Stimulated activated naive CD8-positive, alpha-beta T cell treated with anti-CD3 and anti-CD28 coated beads, Interleukin-15, Interleukin-2, amounts not matched to agents 100 ng/mL and 50 ng/mL, for 24 hours (primary cell): ENCODE results near the gene PTGDR.
A peak's percentile ranks its signal among the peaks of the same experiment; 100 is the strongest.

Experiments used
- H3K27ac Mint-ChIP-seq: one replicate; pipeline ENCODE4 v1.8.0; 2021; ENCODE audit warnings: mild to moderate bottlenecking, mixed read lengths
- H3K27me3 Mint-ChIP-seq: one replicate; pipeline ENCODE4 v1.8.0; 2021; ENCODE audit warnings: mixed read lengths
- H3K36me3 Mint-ChIP-seq: one replicate; pipeline ENCODE4 v1.8.0; 2021; ENCODE audit warnings: low read depth, mixed read lengths
- H3K4me1 Mint-ChIP-seq: one replicate; pipeline ENCODE4 v1.8.0; 2021; ENCODE audit warnings: low read depth, mixed read lengths
- H3K4me3 Mint-ChIP-seq: one replicate; pipeline ENCODE4 v1.8.0; 2021; ENCODE audit warnings: mild to moderate bottlenecking, mixed read lengths
- H3K9me3 Mint-ChIP-seq: one replicate; pipeline ENCODE4 v1.8.0; 2021; ENCODE audit warnings: mixed read lengths

Gene PTGDR

GRCh38 chr14:52248057-52248456 is 19.4 kb upstream of the PTGDR start:
- Mint-ChIP-seq H3K9me3 (peaks cover 7% of the 10 kb centered on the region), H3K27me3 (no peaks in the 10 kb centered on the region), H3K4me1 (peaks cover 26% of the 10 kb centered on the region), H3K36me3 (no peaks in the 10 kb centered on the region), H3K27ac (no peak overlapping the region), H3K4me3 (no peak overlapping the region)

GRCh38 chr14:52251724-52252123 is 15.8 kb upstream of the PTGDR start:
- Mint-ChIP-seq H3K36me3 (no peaks in the 10 kb centered on the region), H3K4me1 (peaks cover 20% of the 10 kb centered on the region), H3K9me3 (peaks cover 11% of the 10 kb centered on the region), H3K27me3 (no peaks in the 10 kb centered on the region), H3K27ac (no peak overlapping the region), H3K4me3 (no peak overlapping the region)

- Mint-ChIP-seq H3K36me3 (no peaks in the 10 kb centered on the region), H3K27ac (no peak overlapping the region), H3K4me1 (peaks cover 4% of the 10 kb centered on the region), H3K27me3 (no peaks in the 10 kb centered on the region), H3K4me3 (no peak overlapping the region), H3K9me3 (peaks cover 4% of the 10 kb centered on the region)
These were observed 14.0 kb upstream of the PTGDR start for GRCh38 chr14:52253503-52253902.

- Mint-ChIP-seq H3K27me3 (no peaks in the 10 kb centered on the region), H3K27ac (no peak overlapping the region), H3K9me3 (peaks cover 4% of the 10 kb centered on the region), H3K4me1 (peaks cover 6% of the 10 kb centered on the region), H3K4me3 (no peak overlapping the region), H3K36me3 (no peaks in the 10 kb centered on the region)
These were observed 13.4 kb upstream of the PTGDR start for GRCh38 chr14:52254086-52254485.

- Mint-ChIP-seq H3K36me3 (no peaks in the 10 kb centered on the region), H3K27ac (no peak overlapping the region)
These were observed 8.7 kb upstream of the PTGDR start for GRCh38 chr14:52258783-52259182.

GRCh38 chr14:52259434-52259833 is 8.1 kb upstream of the PTGDR start:
- H3K9me3 Mint-ChIP-seq: peaks cover 4% of the 10 kb centered on the region
- H3K36me3 Mint-ChIP-seq: no peaks in the 10 kb centered on the region
- no peak overlapping the region for H3K27ac Mint-ChIP-seq
- H3K4me1 Mint-ChIP-seq: peaks cover 18% of the 10 kb centered on the region
- H3K4me3 Mint-ChIP-seq: no peak overlapping the region
- no peaks in the 10 kb centered on the region for H3K27me3 Mint-ChIP-seq

More at GRCh38 chr14:52258783-52259182, 8.7 kb upstream of the PTGDR start:
- H3K27me3 Mint-ChIP-seq: no peaks in the 10 kb centered on the region
- H3K4me1 Mint-ChIP-seq: peaks cover 15% of the 10 kb centered on the region
- peaks cover 4% of the 10 kb centered on the region for H3K9me3 Mint-ChIP-seq
- H3K4me3 Mint-ChIP-seq: no peak overlapping the region

- H3K4me1 Mint-ChIP-seq: peaks cover 45% of the 10 kb centered on the region
- no peaks in the 10 kb centered on the region for H3K9me3 Mint-ChIP-seq
- H3K27ac Mint-ChIP-seq: no peak overlapping the region
- no peaks in the 10 kb centered on the region for H3K36me3 Mint-ChIP-seq
- H3K27me3 Mint-ChIP-seq: peaks cover 13% of the 10 kb centered on the region
- no peak overlapping the region for H3K4me3 Mint-ChIP-seq
These were observed 4.9 kb upstream of the PTGDR start for GRCh38 chr14:52262600-52262999.

GRCh38 chr14:52263190-52263589 is 4.3 kb upstream of the PTGDR start:
- no peaks in the 10 kb centered on the region for H3K36me3 Mint-ChIP-seq

GRCh38 chr14:52265253-52265652 is 2.2 kb upstream of the PTGDR start:
- no peaks in the 10 kb centered on the region for H3K9me3 Mint-ChIP-seq
- peaks cover 39% of the 10 kb centered on the region for H3K27me3 Mint-ChIP-seq
- no peaks in the 10 kb centered on the region for H3K36me3 Mint-ChIP-seq
- H3K4me1 Mint-ChIP-seq: peaks cover 47% of the 10 kb centered on the region
- no peak overlapping the region for H3K4me3 Mint-ChIP-seq
- H3K27ac Mint-ChIP-seq: peak overlapping the region; percentile 14

More at GRCh38 chr14:52263190-52263589, 4.3 kb upstream of the PTGDR start:
- H3K27me3 Mint-ChIP-seq: peaks cover 19% of the 10 kb centered on the region
- no peaks in the 10 kb centered on the region for H3K9me3 Mint-ChIP-seq
- no peak overlapping the region for H3K27ac Mint-ChIP-seq
- no peak overlapping the region for H3K4me3 Mint-ChIP-seq
- peaks cover 50% of the 10 kb centered on the region for H3K4me1 Mint-ChIP-seq

GRCh38 chr14:52266179-52266578 is 1.3 kb upstream of the PTGDR start:
- no peak overlapping the region for H3K4me3 Mint-ChIP-seq
- no peak overlapping the region for H3K27ac Mint-ChIP-seq
- H3K36me3 Mint-ChIP-seq: no peaks in the 10 kb centered on the region
- peaks cover 43% of the 10 kb centered on the region for H3K27me3 Mint-ChIP-seq
- peaks cover 47% of the 10 kb centered on the region for H3K4me1 Mint-ChIP-seq
- H3K9me3 Mint-ChIP-seq: no peaks in the 10 kb centered on the region

GRCh38 chr14:52266782-52267181 is 716 bp upstream of the PTGDR start:
- H3K9me3 Mint-ChIP-seq: no peaks in the 10 kb centered on the region
- H3K4me1 Mint-ChIP-seq: peaks cover 53% of the 10 kb centered on the region

GRCh38 chr14:52268279-52269061 is 972 bp downstream of the PTGDR start:
- no peaks in the 10 kb centered on the region for H3K9me3 Mint-ChIP-seq
- H3K36me3 Mint-ChIP-seq: no peaks in the 10 kb centered on the region
- peak overlapping the region; percentile 85 for H3K4me3 Mint-ChIP-seq
- peaks cover 43% of the 10 kb centered on the region for H3K27me3 Mint-ChIP-seq
- H3K4me1 Mint-ChIP-seq: peaks cover 64% of the 10 kb centered on the region
- peak overlapping the region; percentile 36 for H3K27ac Mint-ChIP-seq

More at GRCh38 chr14:52266782-52267181, 716 bp upstream of the PTGDR start:
- Mint-ChIP-seq H3K36me3 (no peaks in the 10 kb centered on the region), H3K4me3 (peak overlapping the region; percentile 85), H3K27ac (no peak overlapping the region), H3K27me3 (peaks cover 43% of the 10 kb centered on the region)

GRCh38 chr14:52269100-52269499 is 1.6 kb downstream of the PTGDR start:
- H3K9me3 Mint-ChIP-seq: no peaks in the 10 kb centered on the region
- H3K4me3 Mint-ChIP-seq: peak overlapping the region; percentile 85
- peaks cover 43% of the 10 kb centered on the region for H3K27me3 Mint-ChIP-seq
- H3K27ac Mint-ChIP-seq: peak overlapping the region; percentile 20
- peaks cover 67% of the 10 kb centered on the region for H3K4me1 Mint-ChIP-seq
- no peaks in the 10 kb centered on the region for H3K36me3 Mint-ChIP-seq

- peak overlapping the region; percentile 52 for H3K4me3 Mint-ChIP-seq
- H3K27me3 Mint-ChIP-seq: peaks cover 43% of the 10 kb centered on the region
- H3K27ac Mint-ChIP-seq: no peak overlapping the region
- H3K9me3 Mint-ChIP-seq: no peaks in the 10 kb centered on the region
- no peaks in the 10 kb centered on the region for H3K36me3 Mint-ChIP-seq
- H3K4me1 Mint-ChIP-seq: peaks cover 64% of the 10 kb centered on the region
These were observed 2.5 kb downstream of the PTGDR start for GRCh38 chr14:52269982-52270381.

- H3K27ac Mint-ChIP-seq: no peak overlapping the region
These were observed 4.0 kb downstream of the PTGDR start for GRCh38 chr14:52271538-52271937.

GRCh38 chr14:52272375-52272774 is 4.9 kb downstream of the PTGDR start:
- Mint-ChIP-seq H3K27me3 (peaks cover 31% of the 10 kb centered on the region), H3K9me3 (no peaks in the 10 kb centered on the region), H3K4me1 (peaks cover 45% of the 10 kb centered on the region), H3K36me3 (no peaks in the 10 kb centered on the region), H3K27ac (no peak overlapping the region), H3K4me3 (peak overlapping the region; percentile 22)

More at GRCh38 chr14:52271538-52271937, 4.0 kb downstream of the PTGDR start:
- H3K4me1 Mint-ChIP-seq: peaks cover 53% of the 10 kb centered on the region
- H3K4me3 Mint-ChIP-seq: peak overlapping the region; percentile 38
- H3K27me3 Mint-ChIP-seq: peaks cover 39% of the 10 kb centered on the region
- H3K36me3 Mint-ChIP-seq: no peaks in the 10 kb centered on the region
- no peaks in the 10 kb centered on the region for H3K9me3 Mint-ChIP-seq
